ENCODE results near the gene DAPK1.

DNA sequence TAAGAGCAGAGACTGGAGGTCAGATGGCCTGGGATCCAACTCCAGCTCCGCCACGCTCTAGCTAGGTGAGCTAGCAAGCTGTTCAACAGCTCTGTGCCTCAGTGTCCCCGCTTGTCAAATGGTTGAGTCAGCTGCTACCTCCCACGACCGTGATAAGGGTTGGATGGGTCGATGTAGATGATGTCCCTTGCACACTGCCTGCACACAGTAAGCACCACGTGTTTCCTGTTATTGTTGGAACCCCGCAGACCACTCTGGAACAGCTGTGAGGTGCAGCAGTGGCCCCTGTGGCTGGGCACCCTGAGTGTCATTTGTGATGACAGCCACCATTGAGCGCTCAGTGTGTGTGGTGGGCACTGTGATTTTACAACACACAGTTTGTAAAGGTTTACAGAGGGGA, 174.3 kb downstream of the DAPK1 start:
- TF ChIP-seq TRIM28 (IDR thresholded peaks at IDR 0.05; ENCODE audit: borderline replicate concordance, low read length) (no peak), ZNF510 (tag by site-specific recombination; IDR thresholded peaks at IDR 0.05; ENCODE audit: insufficient replicate concordance) (no peak), ZNF2 (tag by site-specific recombination; IDR thresholded peaks at IDR 0.05) (no peak), ZNF658 (tag by site-specific recombination; IDR thresholded peaks at IDR 0.05) (no peak), ZBTB20 (tag by site-specific recombination; IDR thresholded peaks at IDR 0.05) (no peak), TCF7L2 (IDR thresholded peaks at IDR 0.05; ENCODE audit: borderline replicate concordance, low read depth, low read length) (no peak), SP2 (tag by site-specific recombination; IDR thresholded peaks at IDR 0.05) (no peak)
- TF ChIP-seq, protein P1, sequence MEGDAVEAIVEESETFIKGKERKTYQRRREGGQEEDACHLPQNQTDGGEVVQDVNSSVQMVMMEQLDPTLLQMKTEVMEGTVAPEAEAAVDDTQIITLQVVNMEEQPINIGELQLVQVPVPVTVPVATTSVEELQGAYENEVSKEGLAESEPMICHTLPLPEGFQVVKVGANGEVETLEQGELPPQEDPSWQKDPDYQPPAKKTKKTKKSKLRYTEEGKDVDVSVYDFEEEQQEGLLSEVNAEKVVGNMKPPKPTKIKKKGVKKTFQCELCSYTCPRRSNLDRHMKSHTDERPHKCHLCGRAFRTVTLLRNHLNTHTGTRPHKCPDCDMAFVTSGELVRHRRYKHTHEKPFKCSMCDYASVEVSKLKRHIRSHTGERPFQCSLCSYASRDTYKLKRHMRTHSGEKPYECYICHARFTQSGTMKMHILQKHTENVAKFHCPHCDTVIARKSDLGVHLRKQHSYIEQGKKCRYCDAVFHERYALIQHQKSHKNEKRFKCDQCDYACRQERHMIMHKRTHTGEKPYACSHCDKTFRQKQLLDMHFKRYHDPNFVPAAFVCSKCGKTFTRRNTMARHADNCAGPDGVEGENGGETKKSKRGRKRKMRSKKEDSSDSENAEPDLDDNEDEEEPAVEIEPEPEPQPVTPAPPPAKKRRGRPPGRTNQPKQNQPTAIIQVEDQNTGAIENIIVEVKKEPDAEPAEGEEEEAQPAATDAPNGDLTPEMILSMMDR (tag by site-specific recombination; IDR thresholded peaks at IDR 0.05) = no peak
